Astrocyte of the spinal cord (primary cell): ENCODE results near the gene S1PR2.

Experiments
- DNase-seq: peaks from one replicate; pipeline ENCODE4 v3.0.0; 2011; ENCODE audit warnings: low read depth, low spot score
- H3K4me3 ChIP-seq: 2 replicates; pipeline ENCODE4 v1.5.1; 2011; ENCODE audit warnings: low read depth, mild to moderate bottlenecking, low read length, moderate library complexity
- CTCF ChIP-seq: IDR thresholded peaks from 2 replicates; pipeline ENCODE4 v1.5.1; 2012; ENCODE audit warnings: low read depth, mild to moderate bottlenecking, low read length, inconsistent platforms
- in situ Hi-C: cut with HindIII; loops from 2 replicates; pipeline ENCODE4 v1.10.0; 2017; ENCODE audit warnings: low sequenced_read_pairs

Gene S1PR2

GRCh38 chr19:10271543-10272086 lies 40.5 kb upstream of the S1PR2 start:
- DNase-seq = no peak
- in situ Hi-C loops = no loop called here
- TF ChIP-seq CTCF = no peak
- no peak overlapping the region for H3K4me3 ChIP-seq

DNA sequence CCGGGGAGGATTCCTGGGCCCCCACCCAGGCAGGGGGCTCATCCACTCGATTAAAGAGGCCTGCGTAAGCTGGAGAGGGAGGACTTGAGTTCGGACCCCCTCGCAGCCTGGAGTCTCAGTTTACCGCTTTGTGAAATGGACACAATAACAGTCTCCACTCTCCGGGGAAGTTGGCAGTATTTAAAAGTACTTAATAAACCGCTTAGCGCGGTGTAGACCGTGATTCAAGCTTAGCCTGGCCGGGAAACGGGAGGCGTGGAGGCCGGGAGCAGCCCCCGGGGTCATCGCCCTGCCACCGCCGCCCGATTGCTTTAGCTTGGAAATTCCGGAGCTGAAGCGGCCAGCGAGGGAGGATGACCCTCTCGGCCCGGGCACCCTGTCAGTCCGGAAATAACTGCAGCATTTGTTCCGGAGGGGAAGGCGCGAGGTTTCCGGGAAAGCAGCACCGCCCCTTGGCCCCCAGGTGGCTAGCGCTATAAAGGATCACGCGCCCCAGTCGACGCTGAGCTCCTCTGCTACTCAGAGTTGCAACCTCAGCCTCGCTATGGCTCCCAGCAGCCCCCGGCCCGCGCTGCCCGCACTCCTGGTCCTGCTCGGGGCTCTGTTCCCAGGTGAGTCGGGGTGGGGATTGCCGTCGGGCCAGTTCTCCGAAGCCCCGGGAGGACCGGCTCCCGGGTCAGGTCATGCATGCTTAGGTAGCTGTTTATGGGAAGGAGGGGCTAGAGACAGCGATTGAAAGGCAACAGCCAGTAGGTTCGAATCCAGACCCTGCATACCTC lies 39.7 kb upstream of the S1PR2 start, which contains the start of gene ICAM1:
Gene ICAM1, plus strand, starts transcription at position 505 of the 779 bp plus-strand sequence. Its CDS starts 40 bp downstream, at position 545.
- peak within 1 kb of the TSS; percentile 21 for H3K4me3 ChIP-seq
- peak; percentile 25 for DNase-seq
- no peak for TF ChIP-seq CTCF
- in situ Hi-C loops = no loop called here

GRCh38 chr19:10270180-10270615 lies 39.1 kb upstream of the S1PR2 start:
- DNase-seq = no peak
- peak overlapping the region; percentile 21 for H3K4me3 ChIP-seq
- in situ Hi-C loops = no loop called here
- no peak for TF ChIP-seq CTCF

DNA sequence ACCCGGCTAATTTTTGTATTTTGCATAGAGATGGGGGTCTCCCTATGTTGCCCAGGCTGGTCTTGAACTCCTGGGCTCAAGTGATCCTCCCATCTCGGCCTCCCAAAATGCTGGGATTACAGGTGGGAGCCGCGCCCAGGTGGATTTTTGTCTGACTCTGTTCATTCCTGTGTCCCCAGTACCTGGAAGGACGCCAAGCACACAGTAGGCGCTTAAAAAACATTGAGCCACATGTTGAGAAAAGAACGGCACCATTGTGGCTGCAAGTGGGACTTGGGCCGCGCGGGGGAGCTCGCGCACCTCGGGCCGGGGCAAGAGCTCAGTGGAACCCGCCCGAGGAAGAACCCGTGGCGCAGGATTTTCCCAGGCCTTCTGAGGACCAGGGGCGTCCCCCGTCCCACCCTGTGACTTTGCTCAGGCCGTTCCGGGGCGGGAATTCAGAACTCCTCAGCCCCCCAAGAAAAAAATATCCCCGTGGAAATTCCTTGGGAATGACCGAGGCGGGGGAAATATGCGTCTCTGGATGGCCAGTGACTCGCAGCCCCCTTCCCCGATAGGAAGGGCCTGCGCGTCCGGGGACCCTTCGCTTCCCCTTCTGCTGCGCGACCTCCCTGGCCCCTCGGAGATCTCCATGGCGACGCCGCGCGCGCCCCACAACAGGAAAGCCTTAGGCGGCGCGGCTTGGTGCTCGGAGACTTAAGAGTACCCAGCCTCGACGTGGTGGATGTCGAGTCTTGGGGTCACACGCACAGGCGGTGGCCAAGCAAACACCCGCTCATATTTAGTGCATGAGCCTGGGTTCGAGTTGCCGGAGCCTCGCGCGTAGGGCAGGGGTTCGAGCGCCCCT lies 38.4 kb upstream of the S1PR2 start:
- peak; percentile 74 for DNase-seq
- peak overlapping the region; percentile 14 for H3K4me3 ChIP-seq
- in situ Hi-C loops = no loop called here
- peak; percentile 95 for TF ChIP-seq CTCF

GRCh38 chr19:10268071-10268470 lies 36.9 kb upstream of the S1PR2 start:
- no peak for DNase-seq
- no peak overlapping the region for H3K4me3 ChIP-seq
- TF ChIP-seq CTCF = no peak
- in situ Hi-C loops = no loop called here

GRCh38 chr19:10266706-10267105 lies 35.6 kb upstream of the S1PR2 start:
- in situ Hi-C loops = no loop called here

More at GRCh38 chr19:10266706-10267105, 35.6 kb upstream of the S1PR2 start:
- DNase-seq = no peak
- no peak for TF ChIP-seq CTCF
- no peak overlapping the region for H3K4me3 ChIP-seq
